GM18907 (cell line): ENCODE data around the gene ZNF580.

Experiments
- ATAC-seq: cut with Tn5 transposase; IDR thresholded peaks from one replicate; pipeline ENCODE4 v1.9.1; 2021; ENCODE audit warnings: mild to moderate bottlenecking, moderate library complexity; ENCODE audit not compliant: unreplicated experiment

ZNF580 gene

GRCh38 chr19:55674841-55675660, 34.2 kb downstream of the ZNF580 start, which contains the start of gene EPN1:
EPN1 (plus strand) TSS chr19:55675226; CDS start chr19:55678628, 3,402 bp downstream.
- peak; percentile 67 for ATAC-seq

- ATAC-seq: no peak
Observed at GRCh38 chr19:55675661-55676354, 35.0 kb downstream of the ZNF580 start.

- no peak for ATAC-seq
Observed at GRCh38 chr19:55676383-55676782, 35.6 kb downstream of the ZNF580 start.

- no peak for ATAC-seq
Observed at GRCh38 chr19:55676889-55677505, 36.2 kb downstream of the ZNF580 start.

GRCh38 chr19:55677572-55678028, 36.8 kb downstream of the ZNF580 start:
- no peak for ATAC-seq

- peak; percentile 74 for ATAC-seq
Observed at GRCh38 chr19:55678121-55678671, 37.4 kb downstream of the ZNF580 start.

GRCh38 chr19:55679343-55680257, 38.8 kb downstream of the ZNF580 start:
- ATAC-seq: no peak

- ATAC-seq: no peak
Observed at GRCh38 chr19:55680339-55681130, 39.7 kb downstream of the ZNF580 start.

- no peak for ATAC-seq
Observed at GRCh38 chr19:55681131-55682092, 40.6 kb downstream of the ZNF580 start.

- ATAC-seq: no peak
Observed at GRCh38 chr19:55683449-55684261, 42.9 kb downstream of the ZNF580 start.

- no peak for ATAC-seq
Observed at GRCh38 chr19:55684946-55685681, 44.3 kb downstream of the ZNF580 start.

GRCh38 chr19:55685776-55686175, 45.0 kb downstream of the ZNF580 start:
- ATAC-seq: no peak

- no peak for ATAC-seq
Observed at GRCh38 chr19:55686311-55687050, 45.7 kb downstream of the ZNF580 start.

- ATAC-seq: no peak
Observed at GRCh38 chr19:55687281-55688201, 46.7 kb downstream of the ZNF580 start.
